HG03139 (cell line): ENCODE data around the gene STX2.
A peak's percentile ranks its signal among the peaks of the same experiment; 100 is the strongest.
"Not testable (repeated sequence)": the region's sequence is repeated elsewhere in the genome, so short reads cannot be mapped to it uniquely, and the experiment has no call there.

Experiments
- ATAC-seq: cut with Tn5 transposase; IDR thresholded peaks from one replicate; pipeline ENCODE4 v1.9.1; 2021; ENCODE audit not compliant: unreplicated experiment

Gene STX2

GRCh38 chr12:130870442-130871285, 31.6 kb upstream of the STX2 start:
- ATAC-seq = peak; percentile 41

GRCh38 chr12:130868412-130868811, 29.4 kb upstream of the STX2 start:
- no peak for ATAC-seq

GRCh38 chr12:130863298-130863697, 24.2 kb upstream of the STX2 start:
- ATAC-seq = no peak

GRCh38 chr12:130862771-130863170, 23.7 kb upstream of the STX2 start:
- ATAC-seq = not testable (repeated sequence)

GRCh38 chr12:130862161-130862560, 23.1 kb upstream of the STX2 start:
- ATAC-seq = no peak

GRCh38 chr12:130860311-130860710, 21.3 kb upstream of the STX2 start:
- ATAC-seq = no peak

- no peak for ATAC-seq
Measured at GRCh38 chr12:130859161-130859560, 20.1 kb upstream of the STX2 start.

- ATAC-seq = no peak
Measured at GRCh38 chr12:130858084-130858483, 19.0 kb upstream of the STX2 start.

- no peak for ATAC-seq
Measured at GRCh38 chr12:130856088-130856487, 17.0 kb upstream of the STX2 start.

- no peak for ATAC-seq
Measured at GRCh38 chr12:130850418-130851021, 11.5 kb upstream of the STX2 start.

- ATAC-seq = no peak
Measured at GRCh38 chr12:130849561-130850417, 10.7 kb upstream of the STX2 start.

- ATAC-seq = not testable (repeated sequence)
Measured at GRCh38 chr12:130848785-130849305, 9.8 kb upstream of the STX2 start.

- ATAC-seq = not testable (repeated sequence)
Measured at GRCh38 chr12:130848105-130848504, 9.1 kb upstream of the STX2 start.

- ATAC-seq = no peak
Measured at GRCh38 chr12:130847112-130847511, 8.1 kb upstream of the STX2 start.

GRCh38 chr12:130846369-130846768, 7.3 kb upstream of the STX2 start:
- no peak for ATAC-seq

GRCh38 chr12:130839770-130840404, 837 bp upstream of the STX2 start:
- ATAC-seq = no peak

- ATAC-seq = no peak
Measured at GRCh38 chr12:130838284-130838950, 633 bp downstream of the STX2 start.

GRCh38 chr12:130835436-130835835, 3.6 kb downstream of the STX2 start:
- no peak for ATAC-seq

GRCh38 chr12:130835011-130835410, 4.0 kb downstream of the STX2 start:
- ATAC-seq = no peak

GRCh38 chr12:130832561-130833209, 6.4 kb downstream of the STX2 start:
- no peak for ATAC-seq
